ENCODE results near the gene METTL18.

Gene METTL18

DNA sequence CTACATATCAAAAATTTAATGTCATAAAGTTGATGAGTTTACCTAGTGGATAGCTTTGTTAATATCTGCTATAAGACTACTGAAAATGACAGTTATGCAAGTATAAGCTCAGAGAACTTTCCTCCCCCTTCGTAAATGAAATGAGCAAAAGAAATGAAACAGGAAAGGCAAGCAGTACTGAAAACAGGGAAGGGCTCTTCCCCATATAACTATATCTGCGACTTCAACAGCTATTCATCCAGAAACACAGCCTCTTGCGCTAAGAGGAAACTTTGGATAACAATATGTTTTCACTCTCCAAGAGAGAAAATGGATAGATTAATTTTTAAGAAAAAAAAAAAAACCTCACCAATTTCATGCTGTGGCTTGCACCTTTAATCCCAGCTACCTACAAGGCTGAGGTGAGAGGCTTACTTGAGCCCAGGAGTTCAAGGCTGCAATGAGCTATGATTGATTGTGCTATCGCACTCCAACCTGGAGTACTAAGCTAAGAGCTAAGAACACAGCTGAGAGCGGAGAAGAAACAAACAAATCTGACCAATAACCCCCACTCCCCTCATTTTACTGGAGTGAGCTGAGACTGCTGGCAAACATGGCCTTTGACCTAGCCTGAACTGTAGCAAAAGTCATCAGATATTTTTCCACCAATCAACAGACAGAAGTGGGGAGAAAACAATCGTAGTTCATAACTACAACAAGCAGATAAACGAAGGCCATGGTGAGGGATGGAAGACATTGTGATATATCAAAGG, 29.0 kb downstream of the METTL18 start:
- peaks cover 4% of the 10 kb centered on the region for H3K27me3 Mint-ChIP-seq (ENCODE audit: low read depth)
- H3K9me3 Mint-ChIP-seq = no peaks in the 10 kb centered on the region
- no peaks in the 10 kb centered on the region for H3K4me1 Mint-ChIP-seq
- H3K36me3 Mint-ChIP-seq (ENCODE audit: low read depth) = no peaks in the 10 kb centered on the region
- H3K27ac Mint-ChIP-seq = no peak overlapping the region
- TF ChIP-seq, protein P1, sequence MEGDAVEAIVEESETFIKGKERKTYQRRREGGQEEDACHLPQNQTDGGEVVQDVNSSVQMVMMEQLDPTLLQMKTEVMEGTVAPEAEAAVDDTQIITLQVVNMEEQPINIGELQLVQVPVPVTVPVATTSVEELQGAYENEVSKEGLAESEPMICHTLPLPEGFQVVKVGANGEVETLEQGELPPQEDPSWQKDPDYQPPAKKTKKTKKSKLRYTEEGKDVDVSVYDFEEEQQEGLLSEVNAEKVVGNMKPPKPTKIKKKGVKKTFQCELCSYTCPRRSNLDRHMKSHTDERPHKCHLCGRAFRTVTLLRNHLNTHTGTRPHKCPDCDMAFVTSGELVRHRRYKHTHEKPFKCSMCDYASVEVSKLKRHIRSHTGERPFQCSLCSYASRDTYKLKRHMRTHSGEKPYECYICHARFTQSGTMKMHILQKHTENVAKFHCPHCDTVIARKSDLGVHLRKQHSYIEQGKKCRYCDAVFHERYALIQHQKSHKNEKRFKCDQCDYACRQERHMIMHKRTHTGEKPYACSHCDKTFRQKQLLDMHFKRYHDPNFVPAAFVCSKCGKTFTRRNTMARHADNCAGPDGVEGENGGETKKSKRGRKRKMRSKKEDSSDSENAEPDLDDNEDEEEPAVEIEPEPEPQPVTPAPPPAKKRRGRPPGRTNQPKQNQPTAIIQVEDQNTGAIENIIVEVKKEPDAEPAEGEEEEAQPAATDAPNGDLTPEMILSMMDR (IDR thresholded peaks at IDR 0.05; ENCODE audit: unreplicated experiment in 3 of 3) = no peak
- H3K4me3 Mint-ChIP-seq = no peak overlapping the region

DNA sequence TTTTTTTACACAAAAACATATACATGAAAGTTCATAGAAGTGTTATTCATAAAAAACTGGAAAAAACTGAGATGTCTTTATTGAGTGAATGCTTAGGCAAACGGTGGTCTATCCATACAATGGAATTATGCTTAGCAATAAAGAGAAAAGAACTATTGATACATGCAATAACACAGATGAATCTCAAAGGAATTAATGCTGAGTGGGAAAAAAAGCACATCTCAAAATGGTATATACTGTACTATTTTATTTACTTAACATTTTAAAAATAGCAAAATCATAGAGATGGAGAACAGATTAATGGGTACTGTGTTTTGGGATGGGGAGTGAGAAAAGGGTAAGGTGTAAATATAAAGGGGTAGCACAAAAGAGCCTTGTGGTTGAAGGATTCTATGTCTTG, 29.8 kb downstream of the METTL18 start:
- TF ChIP-seq, protein P1 (IDR thresholded peaks at IDR 0.05; ENCODE audit: unreplicated experiment in 3 of 3) = no peak
- Mint-ChIP-seq H3K4me3 (no peak overlapping the region), H3K27ac (no peak overlapping the region), H3K4me1 (no peaks in the 10 kb centered on the region), H3K27me3 (ENCODE audit: low read depth) (peaks cover 4% of the 10 kb centered on the region), H3K9me3 (no peaks in the 10 kb centered on the region), H3K36me3 (ENCODE audit: low read depth) (no peaks in the 10 kb centered on the region)

DNA sequence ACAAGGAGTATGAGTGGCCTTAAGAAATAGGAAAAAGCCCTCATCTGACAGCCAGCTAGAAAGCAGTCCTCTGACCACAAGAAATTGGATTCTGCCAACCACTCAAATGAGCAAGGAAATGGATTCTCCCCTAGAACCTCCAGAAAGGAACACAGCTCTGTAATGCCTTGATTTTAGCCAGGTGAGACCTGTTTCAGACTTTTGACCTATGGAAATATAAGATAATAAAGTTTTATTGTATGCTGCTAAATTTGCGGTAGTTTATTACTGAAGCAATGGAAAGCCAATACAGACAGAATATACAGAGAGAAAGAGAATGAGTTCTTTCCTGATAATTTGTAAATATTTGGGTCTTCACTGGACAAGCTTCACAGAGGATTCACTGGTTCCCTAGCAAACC, 32.0 kb downstream of the METTL18 start:
- peaks cover 5% of the 10 kb centered on the region for H3K9me3 Mint-ChIP-seq
- peaks cover 4% of the 10 kb centered on the region for H3K27me3 Mint-ChIP-seq (ENCODE audit: low read depth)
- TF ChIP-seq, protein P1 (IDR thresholded peaks at IDR 0.05; ENCODE audit: unreplicated experiment in 3 of 3) = no peak
- H3K27ac Mint-ChIP-seq = no peak overlapping the region
- no peaks in the 10 kb centered on the region for H3K4me1 Mint-ChIP-seq
- H3K36me3 Mint-ChIP-seq (ENCODE audit: low read depth) = no peaks in the 10 kb centered on the region
- H3K4me3 Mint-ChIP-seq = no peak overlapping the region

DNA sequence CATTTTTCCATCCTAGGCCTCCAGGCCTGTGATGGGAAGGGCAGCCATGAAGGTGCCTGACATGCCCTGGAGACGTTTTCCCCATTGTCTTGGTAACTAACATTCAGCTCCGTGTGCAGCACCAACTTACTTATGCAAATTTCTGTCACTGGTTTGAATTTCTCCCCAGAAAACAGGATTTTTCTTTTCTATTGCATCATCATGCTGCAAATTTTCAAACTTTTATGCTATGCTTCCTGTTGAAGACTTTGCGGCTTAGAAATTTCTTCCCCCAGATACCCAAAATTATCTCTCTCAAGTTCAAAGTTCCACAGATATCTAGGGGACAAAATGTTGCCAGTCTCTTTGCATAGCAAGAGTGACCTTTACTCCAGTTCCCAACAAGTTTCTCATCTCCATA, 35.7 kb downstream of the METTL18 start:
- Mint-ChIP-seq H3K4me3 (no peak overlapping the region), H3K9me3 (peaks cover 5% of the 10 kb centered on the region), H3K4me1 (no peaks in the 10 kb centered on the region), H3K27me3 (ENCODE audit: low read depth) (no peaks in the 10 kb centered on the region), H3K27ac (no peak overlapping the region), H3K36me3 (ENCODE audit: low read depth) (no peaks in the 10 kb centered on the region)
- TF ChIP-seq, protein P1 (IDR thresholded peaks at IDR 0.05; ENCODE audit: unreplicated experiment in 3 of 3) = no peak

DNA sequence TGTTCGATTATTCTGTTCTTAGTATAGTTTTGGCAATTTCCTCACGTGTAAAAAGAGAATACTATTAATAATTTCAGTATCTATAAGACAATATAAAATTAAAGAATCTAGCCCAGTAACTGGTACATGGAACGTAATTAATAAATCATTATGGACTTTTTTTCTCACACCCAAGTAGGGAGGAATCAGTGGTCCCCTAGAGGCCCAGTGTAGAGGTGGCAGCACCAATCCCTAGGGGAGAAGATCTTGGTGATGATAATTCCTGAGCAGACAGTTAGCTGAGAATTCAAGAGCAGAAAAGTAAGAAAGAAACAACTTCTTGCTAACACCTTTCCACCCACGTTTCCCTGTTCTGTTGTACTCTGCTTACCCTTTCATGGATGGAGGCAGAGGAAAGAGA, 41.2 kb downstream of the METTL18 start:
- TF ChIP-seq, protein P1 (IDR thresholded peaks at IDR 0.05; ENCODE audit: unreplicated experiment in 3 of 3) = no peak
- Mint-ChIP-seq H3K27ac (no peak overlapping the region), H3K4me3 (no peak overlapping the region), H3K27me3 (ENCODE audit: low read depth) (no peaks in the 10 kb centered on the region), H3K9me3 (no peaks in the 10 kb centered on the region), H3K4me1 (no peaks in the 10 kb centered on the region), H3K36me3 (ENCODE audit: low read depth) (no peaks in the 10 kb centered on the region)

DNA sequence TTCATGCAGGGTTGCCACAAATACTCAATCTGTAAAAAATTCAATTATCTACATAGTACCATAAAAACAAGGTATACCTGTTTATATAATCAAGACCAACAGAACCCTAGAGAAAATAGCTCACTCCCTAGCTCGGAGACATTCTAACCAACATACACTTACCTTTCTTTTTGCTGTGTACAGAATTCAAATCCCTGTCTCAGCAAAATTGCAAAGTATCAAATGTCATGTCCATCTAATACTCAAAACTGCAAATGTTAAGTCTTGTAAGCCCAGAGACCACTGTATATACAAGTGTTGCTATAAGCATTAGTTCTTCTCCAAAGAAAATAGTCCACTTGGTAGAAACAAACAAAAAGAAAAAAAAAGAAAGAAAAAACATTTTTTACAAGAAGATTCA, 44.7 kb downstream of the METTL18 start:
- no peaks in the 10 kb centered on the region for H3K27me3 Mint-ChIP-seq (ENCODE audit: low read depth)
- H3K4me1 Mint-ChIP-seq = peaks cover 7% of the 10 kb centered on the region
- no peaks in the 10 kb centered on the region for H3K9me3 Mint-ChIP-seq
- TF ChIP-seq, protein P1 (IDR thresholded peaks at IDR 0.05; ENCODE audit: unreplicated experiment in 3 of 3) = no peak
- H3K36me3 Mint-ChIP-seq (ENCODE audit: low read depth) = no peaks in the 10 kb centered on the region
- H3K27ac Mint-ChIP-seq = no peak overlapping the region
- H3K4me3 Mint-ChIP-seq = no peak overlapping the region

Data from nephron (organoid).